NCI-H446 (cell line): ENCODE results near the gene PHLDB2.

Source experiments
- DNase-seq, 2 experiments: peaks; one replicate each; lab custom pipeline; 2025; lab: John Stamatoyannopoulos, UW

PHLDB2 gene

DNA sequence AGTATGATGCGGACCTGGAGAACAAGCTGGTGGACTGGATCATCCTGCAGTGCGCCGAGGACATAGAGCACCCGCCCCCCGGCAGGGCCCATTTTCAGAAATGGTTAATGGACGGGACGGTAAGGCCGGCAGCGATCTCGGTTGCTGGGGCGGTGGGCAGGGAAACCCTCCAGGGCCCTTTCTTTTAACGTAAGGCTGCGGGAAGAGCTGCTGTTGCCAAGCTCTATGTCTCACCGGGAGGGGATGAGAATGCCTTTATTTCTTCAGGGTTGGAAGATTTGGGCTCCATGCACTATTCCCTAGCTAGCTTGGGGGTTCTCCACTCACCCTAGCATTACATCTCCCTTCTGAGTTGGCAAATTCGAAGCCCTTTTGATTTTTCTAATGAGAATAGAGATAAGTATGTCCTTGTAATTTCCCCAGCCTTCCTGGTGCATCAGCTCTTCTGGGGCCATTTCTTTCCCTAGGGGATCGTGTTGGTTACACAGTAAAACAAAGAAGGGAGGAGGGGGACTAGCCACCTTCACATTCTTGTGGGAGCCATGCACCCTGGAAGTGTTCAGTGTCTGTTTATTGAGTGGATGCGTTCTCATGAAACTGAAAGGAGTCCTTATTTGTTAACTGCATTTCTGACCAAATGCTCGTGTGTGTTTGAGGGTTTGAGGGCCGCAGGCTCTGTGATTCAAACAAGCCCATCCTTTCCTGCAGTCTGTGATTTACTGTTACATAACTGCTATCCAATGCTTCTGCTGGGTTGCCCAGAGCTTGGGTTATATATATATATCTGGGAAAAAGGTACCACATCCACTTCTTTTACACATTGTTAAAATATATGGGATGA, 140.6 kb downstream of the PHLDB2 start:
- DNase-seq, result no peak

DNA sequence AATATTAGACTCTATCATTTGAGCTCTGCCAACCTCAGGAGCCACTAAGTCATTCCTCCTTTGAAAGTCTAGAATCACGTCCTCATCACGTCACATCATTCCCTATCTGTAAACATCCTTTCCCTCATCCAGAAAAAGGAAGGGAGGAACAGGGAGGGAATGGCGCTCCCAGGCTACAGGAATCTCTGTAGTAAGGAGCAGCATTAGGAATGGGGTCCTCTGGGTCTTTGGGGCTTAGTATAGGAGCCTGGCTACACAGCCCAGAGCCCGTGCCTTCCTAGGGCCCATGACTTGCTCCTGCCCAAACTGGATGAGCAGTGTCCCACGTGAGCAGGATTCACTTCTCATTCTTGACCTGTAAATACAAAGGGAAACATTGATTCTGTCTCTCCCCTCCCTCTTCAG, 141.3 kb downstream of the PHLDB2 start:
- DNase-seq, result no peak

DNA sequence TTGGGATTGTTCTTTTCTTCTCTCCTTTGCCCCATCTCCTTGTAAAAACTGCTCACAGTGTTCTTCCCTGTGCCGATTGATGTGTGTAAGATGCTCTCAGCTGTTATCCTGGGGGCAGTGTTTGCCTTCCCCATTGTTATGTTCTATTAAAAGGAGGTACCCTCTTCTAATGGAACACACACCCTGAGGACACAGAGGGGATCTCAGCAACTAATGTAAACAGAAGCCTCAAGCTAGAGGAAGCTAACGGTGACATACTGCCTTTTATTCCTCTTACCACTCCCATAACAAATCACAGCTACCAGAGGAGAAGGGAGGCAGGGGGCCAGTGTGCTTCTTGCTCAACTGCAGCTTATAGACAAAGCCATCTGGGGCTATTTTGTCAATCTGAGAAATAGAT, 141.9 kb downstream of the PHLDB2 start:
- DNase-seq, result no peak

- DNase-seq, result no peak
Observed at GRCh38 chr3:112001526-112001925, 142.5 kb downstream of the PHLDB2 start.

GRCh38 chr3:112002096-112002971, 143.3 kb downstream of the PHLDB2 start:
- DNase-seq, result no peak

- DNase-seq, result no peak
Observed at GRCh38 chr3:112003321-112004080, 144.4 kb downstream of the PHLDB2 start.

GRCh38 chr3:112004187-112004586, 145.1 kb downstream of the PHLDB2 start:
- no peak for DNase-seq

DNA sequence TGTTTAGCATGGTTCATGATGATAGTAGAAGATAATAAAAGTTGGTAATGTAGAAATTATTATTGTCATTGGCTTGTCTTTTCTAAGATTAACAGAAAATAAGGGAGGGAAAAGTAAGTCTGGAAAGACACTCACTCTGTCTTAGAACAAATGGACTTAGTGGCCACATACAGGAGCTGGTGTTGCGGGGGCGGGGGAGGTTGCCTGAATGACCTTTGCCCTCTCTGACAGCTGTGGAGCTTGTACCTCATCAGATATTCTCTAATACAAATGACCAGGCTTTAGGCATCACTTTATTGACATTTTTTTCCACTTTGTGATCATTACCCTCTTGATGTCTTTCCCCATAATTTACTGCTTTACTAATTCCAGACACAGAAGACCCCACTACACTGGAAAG, 145.6 kb downstream of the PHLDB2 start:
- no peak for DNase-seq

DNA sequence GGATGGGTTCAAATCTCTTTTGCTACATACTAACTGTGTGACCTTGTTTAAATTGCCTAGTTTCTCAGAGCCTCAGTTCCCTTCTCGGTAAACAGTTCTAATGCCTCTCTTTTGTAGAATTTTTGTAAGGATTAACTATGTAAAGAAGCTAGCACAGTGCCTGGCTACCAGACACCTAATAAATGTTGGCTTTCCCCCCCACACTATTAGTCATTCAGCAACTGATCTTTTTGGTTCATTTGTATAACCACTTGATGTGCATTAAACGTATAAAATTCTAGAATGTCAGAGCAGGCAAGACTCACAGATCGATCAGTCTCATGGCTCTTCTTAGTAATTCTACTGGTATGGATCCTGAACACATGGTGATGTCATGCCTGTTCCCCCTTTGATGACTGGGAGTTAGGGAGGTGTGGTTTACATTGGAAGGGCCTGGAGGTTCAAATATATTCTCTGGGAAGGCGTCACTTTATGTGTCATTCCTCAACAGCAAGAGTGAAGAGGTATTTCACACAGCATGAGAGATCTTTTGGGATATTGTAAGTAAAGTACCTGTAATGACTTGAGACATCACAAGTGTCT, 146.1 kb downstream of the PHLDB2 start:
- no peak for DNase-seq

DNA sequence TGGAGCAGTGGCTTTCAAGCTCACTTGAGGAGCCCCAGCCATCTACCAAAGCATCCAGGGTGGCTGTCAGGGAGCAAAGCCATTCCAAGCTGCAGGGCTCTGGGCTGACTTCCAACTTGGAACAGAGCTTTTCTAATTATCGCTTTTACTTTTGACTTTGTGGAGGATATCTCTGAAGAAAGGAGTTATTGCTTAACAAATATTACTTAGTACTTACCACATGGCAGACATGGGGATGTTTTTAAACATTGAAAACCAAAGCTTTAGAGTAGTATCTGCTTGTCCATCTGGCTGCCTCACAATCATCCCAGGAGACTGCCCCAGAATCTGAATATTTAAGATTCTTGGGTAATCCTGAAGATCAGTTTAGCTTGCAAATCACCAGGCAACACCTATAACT, 148.6 kb downstream of the PHLDB2 start:
- peak in 1 of 2 experiments; percentile 24 for DNase-seq

DNA sequence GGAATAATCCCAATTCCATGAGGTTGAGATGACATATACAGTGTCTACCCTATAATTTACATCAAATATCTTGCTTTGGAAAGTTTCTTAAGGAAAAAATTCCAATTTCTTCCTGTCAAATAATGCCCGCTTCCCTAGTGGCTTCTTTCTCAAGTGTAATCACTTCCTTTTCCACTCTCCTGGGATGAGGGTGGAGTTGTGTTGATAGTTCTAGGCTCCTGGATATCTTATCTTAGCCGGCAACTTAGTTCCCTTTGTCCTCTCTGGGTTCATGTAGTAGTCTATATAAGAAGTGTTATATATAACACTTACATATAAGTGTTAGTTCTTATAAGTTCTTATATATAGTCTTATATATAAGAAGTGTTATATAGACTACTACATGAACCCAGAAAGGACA, 150.6 kb downstream of the PHLDB2 start:
- no peak for DNase-seq

- DNase-seq, result peak; percentile 10 to 54
Observed at GRCh38 chr3:112010636-112011035, 151.6 kb downstream of the PHLDB2 start.

GRCh38 chr3:112011376-112011940, 152.4 kb downstream of the PHLDB2 start:
- no peak for DNase-seq

GRCh38 chr3:112012205-112012992, 153.3 kb downstream of the PHLDB2 start:
- no peak for DNase-seq

DNA sequence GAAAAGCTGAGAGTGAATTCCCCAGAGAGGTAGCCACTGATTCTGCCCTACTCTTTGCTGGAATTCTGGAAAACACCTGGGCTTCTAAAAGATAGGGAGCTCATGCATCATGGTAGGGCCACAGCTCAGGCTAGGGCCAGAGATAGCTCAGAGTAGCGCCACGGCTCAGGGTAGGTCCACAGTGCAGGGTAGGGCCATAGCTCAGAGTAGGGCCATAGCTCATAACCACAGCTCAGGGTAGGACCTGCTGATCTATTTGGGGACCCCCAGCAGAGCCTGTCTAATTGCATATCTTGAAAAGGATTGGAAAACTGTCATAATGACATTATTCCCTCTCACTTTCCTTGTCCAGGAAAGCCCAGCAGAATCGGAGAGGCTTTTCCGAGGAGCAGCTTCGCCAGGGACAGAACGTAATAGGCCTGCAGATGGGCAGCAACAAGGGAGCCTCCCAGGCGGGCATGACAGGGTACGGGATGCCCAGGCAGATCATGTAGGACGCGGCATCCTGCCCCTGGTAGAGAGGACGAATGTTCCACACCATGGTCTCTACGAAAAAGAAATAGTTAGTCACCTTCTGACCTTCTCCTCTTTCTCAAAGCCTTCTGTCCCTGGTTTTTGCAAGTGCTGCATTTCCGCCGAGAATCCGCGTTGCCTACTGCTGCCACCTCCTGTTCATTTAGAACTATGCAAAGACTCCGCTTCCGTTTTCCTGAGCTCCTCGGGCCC, 154.2 kb downstream of the PHLDB2 start:
- peak; percentile 33 to 75 for DNase-seq

DNA sequence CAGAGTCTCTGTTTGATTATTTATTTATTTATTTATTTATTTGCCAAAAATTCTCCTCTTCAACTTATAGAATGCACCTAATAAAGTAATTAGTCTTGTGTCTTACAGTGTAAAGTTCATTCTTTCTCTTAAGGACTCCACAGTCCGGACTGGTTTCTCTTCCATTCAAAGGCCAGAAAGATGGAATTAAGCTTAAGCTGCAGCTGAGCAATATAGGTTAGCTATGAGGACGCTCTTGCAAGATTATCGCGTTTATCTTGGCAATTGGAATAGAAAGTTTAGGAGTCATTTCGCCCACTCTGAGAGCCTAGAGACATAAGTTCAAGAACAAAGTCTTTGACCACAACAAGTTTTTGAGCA, 154.7 kb downstream of the PHLDB2 start:
- DNase-seq, result no peak

GRCh38 chr3:112017091-112017490, 158.0 kb downstream of the PHLDB2 start:
- no peak for DNase-seq

DNA sequence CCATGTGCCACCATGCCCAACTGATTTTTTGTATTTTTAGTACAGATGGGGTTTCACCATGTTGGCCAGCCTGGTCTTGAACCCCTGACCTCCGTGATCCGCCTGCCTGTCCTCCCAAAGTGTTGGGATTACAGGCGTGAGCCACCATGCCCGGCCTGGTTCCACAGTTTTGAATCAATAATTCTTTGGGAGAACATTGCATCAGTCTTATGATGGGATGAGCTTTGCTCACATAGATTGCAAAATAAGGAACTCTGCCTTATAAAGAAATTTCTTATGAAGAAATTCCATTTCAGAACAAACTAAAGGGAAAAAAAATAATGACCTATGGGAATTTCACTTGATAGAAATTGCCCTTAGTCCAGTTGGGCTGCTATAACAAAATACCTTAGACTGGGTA, 159.6 kb downstream of the PHLDB2 start:
- no peak for DNase-seq

DNA sequence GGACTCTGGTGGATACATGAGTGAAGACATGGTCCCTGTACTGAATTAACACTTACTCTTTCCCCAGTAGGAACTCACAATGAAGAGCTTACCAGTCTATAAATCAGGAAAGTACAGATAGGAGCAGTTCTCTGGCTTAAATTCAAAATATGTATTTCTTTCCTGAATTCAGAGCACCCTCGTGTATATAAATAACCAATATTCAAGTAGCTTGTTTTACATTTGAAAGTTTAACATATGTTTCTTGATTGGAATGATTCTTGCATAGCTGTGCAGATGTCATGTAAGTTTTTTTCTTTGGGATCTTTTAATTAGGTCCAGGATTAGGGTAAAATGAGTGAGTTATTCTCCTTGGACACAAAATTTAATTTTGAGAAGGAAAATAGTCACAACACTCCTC, 160.7 kb downstream of the PHLDB2 start:
- no peak for DNase-seq

GRCh38 chr3:112020674-112021085, 161.6 kb downstream of the PHLDB2 start:
- no peak for DNase-seq
